SKM-1 treated with dmso at 0.1 percent for 144 hours (cell line): ENCODE results near the gene LRP8.
A peak's percentile ranks its signal among the peaks of the same experiment; 100 is the strongest.

Experiments
- DNase-seq: peaks from one replicate; lab custom pipeline; 2025; ENCODE audit not compliant: unreplicated experiment; lab: John Stamatoyannopoulos, UW

LRP8 gene

DNA sequence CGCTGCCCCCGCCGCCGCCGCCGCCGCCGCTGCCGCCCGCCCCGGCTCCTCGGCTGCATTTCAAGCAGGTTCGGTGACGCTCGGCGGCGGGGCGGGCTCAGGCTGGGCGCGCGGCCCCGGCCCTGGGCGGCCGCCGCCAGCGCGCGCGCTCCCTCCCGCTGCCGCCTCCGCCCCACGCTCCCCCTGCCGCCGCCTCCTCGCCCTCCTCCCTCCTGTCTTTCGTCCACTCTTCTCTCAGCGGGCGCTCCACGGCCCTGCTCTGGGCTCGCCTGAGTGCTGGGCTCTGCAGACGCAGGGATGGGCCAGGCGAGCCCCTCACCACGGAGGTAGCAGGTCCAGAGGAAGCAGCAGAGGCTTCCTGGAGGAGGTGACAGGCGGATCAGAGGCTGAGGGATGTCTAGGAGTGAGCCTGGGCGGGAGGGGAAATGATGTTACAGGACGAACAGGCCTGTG lies at the start of gene LRP8:
Gene LRP8 (minus strand): TSS at position 62 of the 453 bp plus-strand sequence. CDS start 158 bp downstream, outside the sequence.
- peak; percentile 76 for DNase-seq

DNA sequence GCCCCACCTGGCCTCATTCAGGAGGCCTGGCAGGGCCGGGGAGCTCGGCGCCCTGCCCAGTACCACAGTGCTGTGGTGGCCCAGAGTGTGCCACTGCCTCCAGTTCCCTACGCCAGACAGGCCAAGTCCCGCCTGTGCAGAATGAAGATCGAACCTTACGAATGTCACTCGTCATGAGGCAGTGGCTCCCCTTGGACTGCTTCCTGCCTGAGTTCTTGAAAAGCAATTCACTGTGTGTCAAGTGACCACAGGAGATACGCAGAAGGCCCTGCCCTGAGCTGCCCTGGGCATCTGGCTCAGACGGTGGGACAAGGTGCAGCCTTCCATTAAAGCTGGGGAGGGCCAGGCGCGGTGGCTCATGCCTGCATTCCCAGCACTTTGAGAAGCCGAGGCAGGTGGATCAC lies 49.6 kb upstream of the LRP8 start:
- DNase-seq, result no peak

DNA sequence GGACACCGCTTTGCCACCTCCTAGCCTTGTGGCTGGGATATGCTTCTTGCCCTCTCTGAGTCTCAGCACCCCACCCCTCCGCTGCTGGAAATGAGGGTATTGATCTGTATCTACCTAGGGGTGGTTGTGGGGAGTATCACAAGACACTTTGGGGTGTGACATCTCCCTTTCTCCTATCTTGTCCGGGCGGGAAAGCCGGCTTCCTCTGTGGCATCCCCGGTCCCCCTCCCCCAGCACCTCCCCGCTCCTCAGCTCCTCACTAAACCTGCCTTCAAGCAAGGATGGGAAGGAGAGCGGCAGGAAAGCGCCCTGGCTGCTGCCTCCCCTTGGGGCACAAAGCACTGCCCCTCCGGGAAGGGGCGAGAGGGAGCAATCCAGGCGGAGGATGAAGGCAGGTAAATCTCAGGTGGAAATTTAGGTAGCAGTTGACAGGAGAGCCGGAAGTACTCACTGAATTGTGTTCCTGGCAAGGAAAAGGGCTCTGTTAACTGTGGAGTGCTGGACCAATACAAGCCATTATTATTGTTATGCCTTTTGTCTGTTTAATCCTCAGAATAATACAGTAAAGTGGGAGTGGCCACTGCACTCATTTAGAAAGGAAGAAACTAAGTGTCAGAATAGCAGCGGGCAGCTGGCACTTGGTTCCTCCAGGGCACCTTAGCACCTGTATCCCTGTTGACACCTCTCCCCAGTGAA lies 49.0 kb upstream of the LRP8 start:
- no peak for DNase-seq

DNA sequence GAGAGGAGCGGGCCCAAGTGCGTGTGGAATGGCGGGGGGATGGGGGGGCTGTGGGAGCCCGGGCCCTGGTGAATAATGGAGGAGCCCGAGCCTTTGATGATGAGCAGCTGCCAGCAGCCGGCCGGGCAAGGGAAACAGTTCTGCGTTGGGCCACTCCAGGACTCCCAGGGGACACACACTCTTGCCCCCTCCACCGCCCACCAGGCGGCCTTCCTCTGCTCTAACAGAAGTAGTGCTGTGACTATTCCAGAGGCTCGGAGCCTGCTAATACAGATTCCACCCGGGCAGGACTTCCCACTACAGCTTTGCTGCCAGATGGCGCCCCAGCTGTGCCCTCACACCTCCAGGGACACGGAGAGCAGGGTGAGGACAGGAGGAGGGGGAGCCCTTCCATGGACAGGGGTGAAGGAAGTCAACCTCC lies 48.2 kb upstream of the LRP8 start:
- DNase-seq, result no peak

DNA sequence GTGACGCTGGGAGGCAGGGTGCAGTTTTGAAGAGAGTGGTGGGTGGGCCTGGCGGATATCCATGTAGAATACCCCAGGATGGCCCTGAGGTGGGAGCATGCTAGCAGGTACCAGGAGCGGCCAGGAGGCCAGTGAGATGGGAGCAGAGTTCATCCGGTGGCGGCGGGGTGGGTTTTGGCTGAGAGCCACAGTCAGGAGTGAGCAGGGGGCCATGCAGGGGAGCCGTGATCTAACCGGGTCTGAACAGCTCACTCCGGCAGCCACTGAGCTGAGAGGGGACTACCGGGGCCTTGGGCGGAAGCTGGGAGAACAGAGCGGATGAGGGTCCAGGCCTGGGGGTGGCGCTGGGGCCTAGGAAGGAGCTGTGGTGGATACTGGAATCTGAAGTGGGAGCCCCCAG lies 47.6 kb upstream of the LRP8 start:
- DNase-seq, result no peak

DNA sequence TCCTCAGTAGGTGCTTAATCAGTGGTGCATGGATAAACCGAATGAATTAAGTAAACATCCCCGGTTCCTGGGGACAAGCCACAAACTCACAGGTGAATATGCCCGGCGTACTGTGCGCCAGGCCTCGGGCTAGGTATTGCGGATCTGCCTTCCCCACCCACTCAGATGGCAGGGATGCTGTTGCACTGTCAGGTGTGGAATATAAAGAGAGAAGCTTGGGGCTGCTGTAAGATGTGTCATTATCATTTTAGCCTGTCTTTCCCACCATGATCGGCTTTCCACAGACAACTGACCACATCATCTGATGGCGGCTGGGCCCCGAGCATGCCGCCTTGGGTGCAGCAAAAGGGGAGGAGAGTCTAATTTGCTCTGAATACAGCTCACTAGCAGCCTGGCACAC lies 45.4 kb upstream of the LRP8 start:
- no peak for DNase-seq

DNA sequence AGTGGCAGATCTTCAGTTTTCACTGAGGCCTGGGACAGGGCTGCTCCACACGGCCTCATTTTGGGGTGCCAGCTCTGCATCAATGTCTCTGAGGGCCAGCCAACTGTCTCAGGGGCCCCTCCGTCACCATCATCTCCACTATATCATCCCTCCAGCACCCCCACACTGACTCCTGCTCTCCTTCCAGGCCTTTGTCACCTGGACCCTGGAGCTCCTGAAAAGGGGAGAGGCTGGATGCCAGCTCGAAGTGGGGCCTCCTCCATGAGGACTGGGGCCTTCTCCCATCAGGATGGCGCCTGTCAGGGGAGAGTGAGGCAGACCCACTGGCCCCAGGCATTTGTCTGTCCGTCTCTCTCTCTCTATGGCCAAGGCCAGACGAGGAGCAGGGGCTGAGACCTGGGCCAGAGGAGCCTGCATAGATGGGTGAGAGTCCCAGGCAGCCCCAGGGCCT lies 44.7 kb upstream of the LRP8 start:
- no peak for DNase-seq

DNA sequence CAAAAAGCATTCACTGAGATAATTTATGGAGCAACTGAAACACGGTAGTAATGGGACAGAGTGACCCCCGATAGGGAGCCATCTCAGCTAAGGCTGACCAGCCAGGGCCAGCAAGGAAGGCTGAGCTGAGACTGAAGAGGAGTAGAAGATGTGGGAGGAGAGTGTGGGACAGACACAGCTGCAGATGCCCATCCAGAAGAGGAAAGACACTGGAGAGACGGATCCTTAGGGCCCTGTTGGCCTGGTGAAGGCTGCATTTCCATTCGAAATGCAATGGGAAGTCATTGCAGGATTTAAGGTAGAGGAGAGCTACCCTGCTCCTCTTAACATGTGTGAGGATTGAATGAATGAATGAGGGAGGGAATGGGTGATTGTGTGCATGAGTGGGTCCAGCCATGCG lies 44.0 kb upstream of the LRP8 start:
- no peak for DNase-seq

DNA sequence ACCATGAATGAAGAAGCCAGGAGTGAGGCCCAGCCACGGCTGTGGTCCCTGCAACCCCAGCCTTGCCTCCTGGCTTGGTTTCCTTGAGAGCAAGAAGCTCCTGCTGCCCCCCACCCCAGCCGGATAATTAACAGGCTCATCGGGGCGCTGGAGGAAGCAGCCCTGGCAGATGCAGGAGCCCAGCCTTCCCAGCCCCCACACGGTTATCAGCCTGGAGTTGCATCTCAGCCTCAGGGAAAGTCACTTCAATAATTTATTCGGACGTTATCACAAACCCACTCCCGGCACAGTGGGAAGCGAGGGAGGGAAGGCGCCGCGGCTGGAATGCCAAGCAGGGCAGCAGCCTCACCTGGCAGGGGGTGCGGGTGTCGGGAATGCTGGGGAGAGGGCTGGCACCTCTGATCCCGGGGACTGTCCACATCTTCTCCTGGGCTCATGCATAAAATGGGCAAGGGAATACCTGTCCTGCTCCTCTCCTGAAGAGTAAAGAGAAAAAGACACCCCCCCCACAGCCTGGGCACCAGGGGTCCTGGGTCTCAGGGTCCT lies 43.3 kb upstream of the LRP8 start:
- no peak for DNase-seq

DNA sequence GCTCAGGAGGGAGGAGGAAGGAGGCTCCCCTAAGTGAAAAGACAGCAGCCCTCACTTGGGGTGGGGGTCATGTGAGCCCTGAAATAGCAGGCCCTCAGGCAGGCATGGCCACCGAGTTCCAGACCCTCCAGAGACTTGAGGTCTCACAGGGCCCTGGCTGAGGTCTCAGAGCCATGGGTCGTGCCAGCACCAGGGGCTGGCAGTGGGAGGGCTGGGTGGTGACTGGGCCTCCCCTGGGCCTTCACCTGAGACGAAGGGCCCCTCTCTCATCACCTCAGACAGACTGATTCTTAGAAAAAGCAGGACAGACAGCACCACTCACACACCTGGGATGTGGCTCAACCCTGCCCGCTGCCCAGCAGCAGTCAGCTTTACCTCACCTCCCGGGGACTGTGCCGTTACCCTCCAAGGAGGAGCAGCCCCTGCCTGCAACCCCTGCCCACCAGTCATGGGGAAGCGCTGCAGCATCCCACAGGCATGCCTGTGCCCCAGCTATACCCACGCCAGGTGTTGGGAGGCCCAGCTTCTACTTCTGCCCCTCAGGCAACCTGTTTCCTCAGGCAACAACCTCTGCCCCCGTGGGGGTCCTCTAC lies 42.6 kb upstream of the LRP8 start:
- DNase-seq, result no peak

DNA sequence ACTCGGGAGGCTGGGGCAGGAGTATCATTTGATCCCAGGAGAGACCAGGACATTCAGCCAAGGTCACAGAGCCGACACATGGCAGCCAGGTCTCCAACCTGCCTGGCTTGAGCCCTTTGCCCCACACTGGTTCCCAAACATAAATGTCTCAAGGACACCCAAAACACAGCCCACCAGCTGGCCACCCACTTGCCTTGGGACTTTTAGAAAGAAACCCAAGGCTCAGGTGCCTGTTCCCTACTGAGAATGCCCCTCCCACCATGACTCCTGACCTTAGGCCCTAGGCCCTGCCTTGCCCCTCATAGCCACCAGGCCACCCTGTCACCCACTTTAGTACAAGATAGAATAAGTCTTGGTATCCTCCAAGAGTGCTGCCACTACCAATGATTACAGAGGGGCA lies 41.9 kb upstream of the LRP8 start:
- DNase-seq, result no peak

DNA sequence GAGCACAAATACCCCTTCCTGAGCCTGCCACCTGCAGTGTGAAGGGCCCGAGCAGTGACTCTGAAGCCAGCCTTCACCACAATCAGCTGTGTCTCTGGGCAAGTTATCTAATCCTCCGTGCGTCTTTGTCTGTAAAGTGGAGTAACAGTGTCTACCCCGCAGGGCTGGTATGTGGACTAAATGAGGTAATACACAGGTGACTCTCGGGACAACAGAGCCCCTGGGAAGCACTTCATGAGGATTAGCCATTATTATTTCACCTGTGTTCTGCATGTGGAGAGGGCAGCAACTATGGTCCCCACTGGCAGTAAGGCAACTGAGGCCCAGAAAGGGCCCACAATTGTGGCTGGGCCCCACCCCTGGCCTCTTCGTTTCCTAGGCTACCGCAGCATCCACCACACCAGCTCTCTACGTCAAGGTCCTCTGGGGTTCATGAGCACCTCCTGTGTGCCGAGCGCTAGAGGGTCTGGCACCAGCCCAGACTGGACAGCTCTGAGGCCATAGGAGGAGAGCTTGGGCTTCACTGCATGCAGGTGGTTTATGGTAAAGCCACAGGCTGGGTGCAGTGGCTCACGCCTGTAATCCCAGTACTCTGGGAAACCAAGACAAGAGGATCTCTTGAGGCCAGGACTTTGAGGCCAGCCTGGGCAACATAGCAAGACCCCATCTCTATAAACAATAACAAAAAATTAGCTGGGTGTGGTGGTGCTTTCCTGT lies 41.3 kb upstream of the LRP8 start:
- DNase-seq, result no peak

DNA sequence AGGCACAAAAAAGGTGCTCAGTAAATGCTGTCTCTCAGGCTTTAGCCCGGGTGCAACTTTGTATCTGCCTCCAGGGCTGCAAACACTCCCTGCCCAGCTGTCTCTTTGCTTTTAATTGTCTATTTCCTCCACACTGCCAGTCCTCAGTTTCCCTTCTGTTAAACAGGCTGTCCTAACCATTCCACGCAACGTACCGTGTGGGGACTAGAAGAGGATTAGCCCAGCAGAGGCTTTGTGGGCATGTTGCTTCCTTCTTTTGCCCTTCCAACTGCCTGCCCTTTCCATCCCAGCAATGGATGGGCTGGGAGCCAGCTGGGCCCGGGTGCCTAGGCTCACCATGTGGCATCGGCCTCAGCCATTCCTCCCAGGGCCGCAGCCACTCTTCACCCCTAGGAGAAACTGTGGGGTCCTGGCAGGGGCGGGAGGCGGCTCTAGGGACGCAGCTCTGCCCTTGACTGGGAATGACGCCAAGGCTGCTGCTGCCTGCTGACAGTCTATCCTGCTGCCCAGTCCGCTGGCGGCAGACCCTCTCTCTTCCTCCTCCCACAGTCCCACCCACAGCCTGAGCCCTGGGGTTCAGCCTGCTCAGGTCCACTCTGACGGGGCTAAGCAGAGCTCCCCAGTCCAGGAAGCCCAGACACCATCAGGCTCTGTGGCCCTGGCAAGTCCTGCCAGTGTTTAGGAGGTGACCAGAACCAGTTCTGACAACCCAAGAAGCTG lies 40.6 kb upstream of the LRP8 start:
- no peak for DNase-seq

DNA sequence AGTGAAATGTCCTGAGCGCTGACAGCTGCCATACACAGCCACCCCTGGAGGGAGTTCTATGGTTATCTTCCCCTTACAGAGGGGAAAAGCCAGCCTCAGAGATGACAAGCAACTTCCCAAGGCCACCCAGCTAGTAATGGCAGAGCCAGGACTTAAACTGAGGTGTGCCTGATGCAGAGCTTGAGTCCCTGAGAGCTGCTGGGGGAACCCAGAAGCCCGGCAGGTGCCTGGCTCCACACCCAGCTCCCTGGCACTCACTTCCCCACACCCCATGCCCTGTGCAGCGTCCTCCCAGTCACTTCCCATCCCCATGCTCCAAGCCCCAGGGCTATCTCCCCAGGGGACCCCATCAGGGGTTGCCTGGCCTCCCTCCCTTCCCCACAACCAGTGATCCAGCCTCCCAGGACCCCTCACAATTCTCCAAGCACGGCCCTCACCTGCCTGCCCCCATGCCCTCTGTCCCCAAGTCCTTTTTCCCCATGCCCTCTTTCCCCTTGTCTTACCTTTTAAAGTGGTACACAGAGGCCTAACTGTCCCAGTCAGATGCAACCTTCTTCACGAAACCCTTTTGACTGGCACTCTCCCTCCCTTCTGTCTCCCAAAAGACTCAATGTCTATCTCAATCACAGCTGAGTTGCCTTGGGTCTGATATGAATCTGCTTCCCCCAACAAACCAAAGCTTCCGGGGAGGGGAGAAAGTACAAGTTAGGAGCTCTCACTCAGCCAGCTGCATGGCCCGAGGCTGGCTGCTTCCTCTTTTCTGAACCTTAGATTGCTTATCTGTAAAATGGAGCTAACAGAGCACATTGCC lies 39.8 kb upstream of the LRP8 start:
- DNase-seq, result peak; percentile 73

DNA sequence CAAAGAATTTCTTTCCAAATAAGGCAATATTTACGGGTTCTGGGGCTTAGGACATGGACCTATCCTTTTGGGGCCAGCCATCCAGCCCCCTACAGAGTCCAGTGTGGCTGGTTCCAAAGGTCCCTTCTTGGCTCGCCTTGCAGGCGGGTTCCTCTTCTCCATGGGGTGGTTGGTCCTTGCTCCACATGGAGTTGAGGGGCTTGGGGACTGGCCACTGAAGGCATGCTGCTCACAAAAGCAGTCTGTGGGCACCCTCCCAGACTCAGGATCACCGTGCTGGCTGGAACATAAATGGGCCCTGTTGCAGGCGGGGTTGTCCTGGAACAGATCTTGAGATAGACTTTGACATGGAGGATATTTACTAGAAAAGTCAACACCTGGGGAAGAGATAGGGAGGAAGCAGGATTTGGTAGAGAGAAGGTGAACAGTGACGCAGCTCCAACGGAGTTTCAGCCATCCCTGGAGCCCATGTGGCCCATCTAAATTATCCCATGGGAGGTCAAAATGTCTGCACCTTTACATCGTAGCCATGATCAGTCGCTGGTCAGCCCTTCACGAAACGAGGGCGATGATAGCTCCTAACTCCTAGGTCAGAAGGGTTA lies 39.1 kb upstream of the LRP8 start:
- no peak for DNase-seq

DNA sequence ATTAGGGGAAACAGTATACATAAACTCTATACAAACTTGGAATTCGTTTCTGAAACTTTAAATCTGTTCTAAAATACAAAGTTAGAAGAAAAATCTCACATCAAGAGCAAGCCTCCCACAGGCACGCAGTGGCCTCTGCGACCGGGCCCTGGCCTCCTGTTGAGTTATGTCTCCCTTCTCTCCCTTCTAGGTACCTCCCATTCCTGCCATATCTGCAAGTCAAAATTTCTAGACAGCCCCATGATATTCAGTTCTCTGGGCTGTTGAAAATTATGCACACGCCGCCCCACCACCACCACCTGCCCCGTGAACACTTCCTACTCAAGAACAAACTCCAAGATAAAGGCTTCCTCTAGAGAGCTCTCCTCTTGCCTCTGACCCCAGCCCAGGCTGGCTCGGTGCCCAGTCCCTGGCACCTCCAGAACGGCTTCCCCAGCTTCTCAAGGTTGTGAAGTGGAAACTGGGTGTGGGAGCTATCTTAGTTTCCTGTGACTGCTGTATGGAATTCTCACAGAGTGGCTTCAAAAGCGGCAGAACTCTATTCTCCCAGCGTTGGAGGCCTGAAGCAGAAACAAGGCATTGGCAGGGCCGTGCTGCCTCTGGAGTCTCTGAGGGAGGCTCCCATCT lies 37.7 kb upstream of the LRP8 start:
- no peak for DNase-seq

DNA sequence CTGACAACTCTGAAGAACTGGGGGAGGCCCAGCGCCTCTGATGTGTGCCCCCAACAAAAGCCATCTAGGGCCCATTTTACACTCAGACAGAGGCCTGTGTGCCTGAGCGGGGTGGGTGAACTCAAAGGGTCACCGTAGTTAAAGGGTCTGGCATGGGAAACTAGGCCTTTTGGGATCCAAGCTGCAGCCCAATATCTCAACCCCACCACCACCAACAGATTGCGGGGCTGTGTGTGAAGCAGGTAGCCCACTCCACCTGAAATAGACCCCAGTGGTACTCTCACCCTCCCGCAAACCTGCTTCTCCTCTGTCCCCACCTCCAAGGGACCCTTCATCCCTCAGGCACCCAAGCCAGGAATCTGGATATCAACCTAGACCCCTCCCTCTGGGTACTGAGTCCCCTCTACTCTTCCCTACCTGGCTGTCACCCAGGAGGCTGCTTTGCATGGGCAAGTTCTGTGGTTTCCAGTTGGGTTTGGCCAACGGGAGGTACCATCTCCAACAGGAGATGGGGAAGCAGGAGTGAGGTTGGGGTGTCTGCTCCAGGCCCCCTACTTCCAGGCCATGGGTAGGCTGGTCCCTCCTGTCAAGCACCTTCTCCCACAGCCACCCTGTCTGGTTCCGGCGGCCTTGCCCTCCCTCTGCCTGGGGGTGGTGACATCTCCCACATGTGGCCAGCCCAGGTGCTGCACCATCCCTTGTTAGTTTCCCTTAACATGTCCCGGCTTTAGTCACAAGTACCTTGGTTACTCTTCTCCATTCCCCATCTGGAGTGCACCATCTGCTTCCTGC lies 35.2 kb upstream of the LRP8 start:
- no peak for DNase-seq

DNA sequence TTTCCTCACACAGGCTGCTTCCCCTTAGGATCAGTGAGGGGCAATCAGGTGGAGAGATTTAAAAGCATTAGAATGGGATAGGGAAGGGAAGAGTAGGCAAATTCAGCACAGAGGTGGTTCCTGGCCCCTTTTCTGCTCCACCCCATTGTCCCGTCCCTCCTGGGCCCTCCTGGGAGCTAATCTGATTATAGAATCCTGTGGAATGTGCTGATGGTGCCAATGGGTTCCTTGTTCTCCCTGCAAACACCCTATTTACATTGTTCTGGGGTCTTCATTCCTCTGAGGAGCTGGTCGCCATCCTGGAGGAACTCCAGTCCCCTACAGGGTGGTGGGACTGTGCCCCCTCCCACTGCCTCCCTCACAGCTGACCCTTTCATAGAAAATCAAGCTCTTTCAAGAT lies 34.4 kb upstream of the LRP8 start:
- no peak for DNase-seq

DNA sequence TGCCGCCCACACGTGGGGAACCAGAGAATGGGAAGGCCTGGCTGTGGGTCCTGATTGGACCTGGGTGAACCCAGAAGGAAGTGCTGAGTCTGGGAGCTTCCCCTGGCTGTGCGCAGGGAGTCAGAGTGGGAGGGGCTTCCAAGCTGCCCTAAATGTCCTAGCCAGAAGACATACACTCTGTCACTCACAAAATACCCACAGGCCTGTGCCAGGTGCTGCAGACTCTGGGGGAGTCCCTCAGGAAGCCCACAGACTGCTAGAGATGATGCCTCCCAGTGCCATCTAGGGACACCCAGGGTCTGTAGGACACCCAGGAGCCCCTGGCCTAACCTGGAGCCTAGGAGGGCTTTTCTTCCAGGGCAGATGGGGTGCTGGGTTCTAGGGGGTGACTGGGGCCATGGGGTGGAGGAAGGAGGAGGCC lies 33.7 kb upstream of the LRP8 start:
- DNase-seq, result no peak
